Thyroid gland (tissue), 4 donors: ENCODE data around the gene MCF2L.

Experiments used
- CTCF ChIP-seq, 6 experiments: fragments of 200-600 bp in 3 of 6; fragments of 450-650 bp in 3 of 6; sonication (generic) in 3 of 6; IDR thresholded peaks; one replicate each; pipeline ENCODE4 v1.5.1; 2016 to 2019; ENCODE audit warnings: antibody characterized with exemption in 6 of 6, mild to moderate bottlenecking in 2 of 6, inconsistent platforms in 1 of 6, moderate library complexity in 1 of 6
- POLR2A ChIP-seq, 2 donors: fragments of 450-650 bp; IDR thresholded peaks; one replicate each; pipeline ENCODE4 v1.6.1; 2017; ENCODE audit warnings: antibody characterized with exemption in 2 of 2, mild to moderate bottlenecking in 2 of 2, moderate library complexity in 1 of 2

- TF ChIP-seq CTCF (IDR thresholded peaks at IDR 0.05) (no peak), POLR2A (IDR thresholded peaks at IDR 0.05) (no peak)
Observed at GRCh38 chr13:113000575-113000974, 31.6 kb downstream of the MCF2L start.
